ENCODE data around the gene CCDC170.

DNA sequence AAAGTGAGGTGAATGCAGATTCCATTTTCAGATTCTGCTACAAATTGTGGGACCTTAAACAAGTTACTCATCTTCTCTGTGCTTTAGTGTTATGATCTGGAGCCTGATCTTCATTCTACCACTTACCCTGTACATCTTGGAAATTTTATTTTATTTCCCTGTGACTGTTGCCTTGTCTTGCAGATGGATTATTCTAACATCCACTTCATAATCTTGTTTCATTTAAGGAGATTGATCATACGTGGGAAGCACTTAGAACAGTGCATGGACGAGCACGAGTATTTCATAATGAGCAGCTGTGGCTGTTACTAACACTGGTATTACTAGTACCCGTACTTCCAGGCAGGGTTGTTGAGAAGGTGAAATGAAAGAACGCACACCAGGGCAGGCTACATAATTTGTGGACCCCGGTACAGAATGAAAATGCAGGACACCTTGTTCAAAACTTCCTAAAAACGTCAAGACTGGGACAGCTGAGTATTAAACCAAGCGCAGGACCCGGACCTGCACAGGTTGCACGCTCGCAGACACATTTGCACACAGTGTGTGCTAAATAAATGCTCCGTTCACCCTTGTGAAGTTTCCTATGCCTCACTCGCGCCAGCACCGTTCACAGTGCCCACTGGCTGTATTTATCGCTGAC, 535 bp upstream of the CCDC170 start:
- TF ChIP-seq POLR2A (IDR thresholded peaks at IDR 0.05; ENCODE audit: low read length), result no peak
- no peak for TF ChIP-seq GATA1 (IDR thresholded peaks at IDR 0.05; ENCODE audit: low read depth, low read length)
